Fibroblast of the aortic adventitia (primary cell): Measurements from ENCODE around the gene FPR3. TPM values are rescaled to one million over a fixed set of nuclear protein-coding genes. Genes with fewer than 3 reads are reported as not detected.

Experiments used
- DNase-seq: peaks from one replicate; pipeline ENCODE4 v3.0.0-alpha.2; 2010; ENCODE audit warnings: low read depth
- H3K4me3 ChIP-seq: 2 replicates; pipeline ENCODE4 v1.5.1; 2011; ENCODE audit warnings: low read depth, mild to moderate bottlenecking, control low read depth, low read length, moderate library complexity
- total RNA-seq: library from RNA; depleted of rRNA; stranded (reverse); fragments of >200 nt; gene quantifications from 2 replicates; pipeline ENCODE4 v1.2.3, GENCODE V29; 2012; ENCODE audit warnings: low replicate concordance
- TF ChIP-seq, protein P1 (sequence below): IDR thresholded peaks from 2 replicates; pipeline ENCODE4 v1.5.1; 2011; ENCODE audit warnings: mild to moderate bottlenecking, low read length, control low read depth, inconsistent platforms; ENCODE audit not compliant: insufficient read depth

Gene FPR3
- total RNA-seq, 1 donor, result not detected

DNA sequence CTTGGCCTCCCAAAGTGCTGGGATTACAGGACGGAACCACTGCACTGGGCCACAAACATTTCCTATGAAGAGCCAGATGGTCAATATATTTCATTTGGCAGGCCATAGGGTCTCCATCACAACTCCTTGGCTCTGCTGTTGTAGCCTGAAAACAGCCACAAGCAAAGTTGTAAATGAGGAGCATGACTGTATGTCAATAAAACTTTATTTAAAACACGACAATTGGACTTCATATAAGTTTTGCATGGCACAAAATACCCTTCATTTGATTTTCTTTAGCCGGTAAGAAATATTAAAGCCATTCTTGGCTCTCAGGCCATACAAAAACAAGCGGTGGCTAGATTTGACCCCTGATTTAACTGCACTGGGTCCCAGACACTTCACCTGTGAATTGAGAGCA is 40.2 kb upstream of the FPR3 start:
- DNase-seq, result no peak
- TF ChIP-seq, protein P1, sequence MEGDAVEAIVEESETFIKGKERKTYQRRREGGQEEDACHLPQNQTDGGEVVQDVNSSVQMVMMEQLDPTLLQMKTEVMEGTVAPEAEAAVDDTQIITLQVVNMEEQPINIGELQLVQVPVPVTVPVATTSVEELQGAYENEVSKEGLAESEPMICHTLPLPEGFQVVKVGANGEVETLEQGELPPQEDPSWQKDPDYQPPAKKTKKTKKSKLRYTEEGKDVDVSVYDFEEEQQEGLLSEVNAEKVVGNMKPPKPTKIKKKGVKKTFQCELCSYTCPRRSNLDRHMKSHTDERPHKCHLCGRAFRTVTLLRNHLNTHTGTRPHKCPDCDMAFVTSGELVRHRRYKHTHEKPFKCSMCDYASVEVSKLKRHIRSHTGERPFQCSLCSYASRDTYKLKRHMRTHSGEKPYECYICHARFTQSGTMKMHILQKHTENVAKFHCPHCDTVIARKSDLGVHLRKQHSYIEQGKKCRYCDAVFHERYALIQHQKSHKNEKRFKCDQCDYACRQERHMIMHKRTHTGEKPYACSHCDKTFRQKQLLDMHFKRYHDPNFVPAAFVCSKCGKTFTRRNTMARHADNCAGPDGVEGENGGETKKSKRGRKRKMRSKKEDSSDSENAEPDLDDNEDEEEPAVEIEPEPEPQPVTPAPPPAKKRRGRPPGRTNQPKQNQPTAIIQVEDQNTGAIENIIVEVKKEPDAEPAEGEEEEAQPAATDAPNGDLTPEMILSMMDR, result no peak
- H3K4me3 ChIP-seq, result no peak overlapping the region

- TF ChIP-seq, protein P1, result no peak
- DNase-seq, result no peak
- no peak overlapping the region for H3K4me3 ChIP-seq
Measured at GRCh38 chr19:51755571-51755970, 39.4 kb upstream of the FPR3 start.

DNA sequence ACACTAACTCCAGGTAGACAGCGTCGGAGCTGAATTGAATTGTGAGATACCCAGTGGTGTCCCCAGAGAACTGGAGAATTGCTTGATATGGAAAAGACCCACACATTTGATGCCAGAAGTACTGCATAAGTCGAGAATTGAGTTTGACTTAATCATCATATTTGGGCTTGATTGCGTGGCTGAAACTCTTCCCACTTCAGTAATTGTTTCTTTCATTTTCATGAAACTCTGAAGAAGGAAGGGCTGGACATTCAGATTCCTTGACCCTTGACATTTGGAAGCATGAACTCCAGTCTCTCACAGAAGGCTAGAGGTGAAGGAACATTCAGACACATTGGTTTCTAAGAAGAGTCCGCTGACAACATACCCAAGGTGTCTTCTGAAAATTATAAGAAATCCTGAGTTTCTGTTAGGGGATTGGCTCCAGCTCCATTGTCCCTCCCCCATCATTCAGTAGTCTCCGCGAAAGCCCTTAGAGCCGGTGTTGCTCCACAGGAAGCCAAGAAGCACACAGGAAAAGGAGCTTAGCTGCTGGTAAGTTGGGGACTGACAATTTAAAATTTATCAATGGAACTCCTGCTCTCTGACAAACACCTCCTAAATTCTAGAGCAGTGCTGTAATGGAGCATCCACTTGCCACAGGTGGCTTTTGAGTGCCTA is 34.1 kb upstream of the FPR3 start, which contains the start of gene FPR2:
Gene FPR2 (plus strand): TSS at position 484 of the 660 bp plus-strand sequence. CDS start 7,479 bp downstream, outside the sequence.
- no peak for DNase-seq
- no peak within 1 kb of the TSS for H3K4me3 ChIP-seq
- TF ChIP-seq, protein P1, result no peak

DNA sequence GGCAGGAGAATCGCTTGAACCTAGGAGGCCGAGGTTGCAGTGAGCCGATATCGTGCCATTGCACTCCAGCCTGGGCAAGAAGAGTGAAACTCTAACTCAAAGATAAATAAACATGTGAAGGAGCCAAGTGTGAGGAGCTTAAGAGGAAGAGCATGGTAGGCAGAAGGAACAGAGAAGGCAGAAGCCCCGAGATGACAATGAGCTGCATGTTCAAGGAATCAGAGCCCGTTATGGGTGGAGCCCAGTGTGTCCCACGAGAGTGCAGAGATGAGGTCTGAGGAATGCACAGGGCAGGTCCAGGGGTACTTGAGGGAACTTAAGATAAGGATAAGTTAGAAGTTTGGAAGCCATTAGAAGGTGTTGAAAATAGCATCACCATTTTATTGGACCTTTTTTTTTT is 33.3 kb upstream of the FPR3 start:
- no peak overlapping the region for H3K4me3 ChIP-seq
- TF ChIP-seq, protein P1, result no peak
- no peak for DNase-seq

GRCh38 chr19:51765086-51765485 is 29.9 kb upstream of the FPR3 start:
- no peak overlapping the region for H3K4me3 ChIP-seq
- DNase-seq, result no peak
- TF ChIP-seq, protein P1, result no peak

DNA sequence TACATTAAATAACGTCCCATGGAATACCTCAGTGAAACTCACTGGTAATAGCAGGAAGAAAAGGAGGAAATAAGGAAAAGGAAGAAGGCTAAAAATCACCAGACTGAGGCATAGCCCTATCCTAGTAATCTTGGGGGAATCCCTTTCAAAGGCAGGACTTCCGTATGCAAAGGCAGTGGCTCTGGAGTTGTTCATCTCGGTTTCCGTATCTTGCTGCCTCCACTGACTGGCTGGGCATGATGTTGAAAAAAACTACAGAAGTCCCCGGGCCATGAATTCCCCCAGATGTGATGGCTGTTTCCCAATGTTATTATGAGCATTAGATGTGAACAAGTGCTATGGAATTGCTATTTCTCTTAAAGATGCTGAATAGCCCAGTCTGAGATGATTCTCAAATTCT is 28.5 kb upstream of the FPR3 start:
- no peak overlapping the region for H3K4me3 ChIP-seq
- DNase-seq, result no peak
- TF ChIP-seq, protein P1, result no peak
